Liver (tissue), 9 donors: ENCODE measurements around the gene TMEM106A. TPM values are rescaled to one million over a fixed set of nuclear protein-coding genes. Genes with fewer than 3 reads are reported as not detected.

Source experiments
- DNase-seq: peaks from one replicate; pipeline ENCODE4 v3.0.0-alpha.2; 2017; ENCODE audit warnings: low spot score
- H3K27ac ChIP-seq, 2 donors: one replicate each; pipeline ENCODE4 v1.7.0; 2013; ENCODE audit warnings: inconsistent platforms in 2 of 2, low read length in 2 of 2, control low read depth in 1 of 2, low read depth in 1 of 2, mild to moderate bottlenecking in 1 of 2
- H3K27me3 ChIP-seq, 4 donors: one replicate each; pipeline versions ENCODE4 v1.6.1 to v1.7.0; 2013; ENCODE audit warnings: low read length in 3 of 4, inconsistent platforms in 1 of 4, mild to moderate bottlenecking in 1 of 4, moderate library complexity in 1 of 4; ENCODE audit not compliant: control insufficient read depth in 4 of 4, insufficient read depth in 4 of 4
- H3K36me3 ChIP-seq, 4 donors: one replicate each; pipeline versions ENCODE4 v1.6.1 to v1.7.0; 2013; ENCODE audit warnings: low read length in 3 of 4, mild to moderate bottlenecking in 3 of 4, low read depth in 1 of 4, moderate library complexity in 1 of 4; ENCODE audit not compliant: control insufficient read depth in 4 of 4, insufficient read depth in 3 of 4
- H3K4me1 ChIP-seq, 4 donors: one replicate each; pipeline versions ENCODE4 v1.6.1 to v1.7.0; 2013; ENCODE audit warnings: low read length in 3 of 4, mild to moderate bottlenecking in 3 of 4, moderate library complexity in 1 of 4; ENCODE audit not compliant: control insufficient read depth in 4 of 4, insufficient read depth in 4 of 4
- H3K4me3 ChIP-seq, 3 donors: one replicate each; pipeline versions ENCODE4 v1.6.1 to v1.7.0; 2013; ENCODE audit warnings: low read length in 3 of 3, control low read depth in 1 of 3, low read depth in 1 of 3, mild to moderate bottlenecking in 1 of 3
- H3K9ac ChIP-seq, 2 donors: one replicate each; pipeline ENCODE4 v1.7.0; 2013; ENCODE audit warnings: low read length in 2 of 2, mild to moderate bottlenecking in 2 of 2, moderate library complexity in 2 of 2, control low read depth in 1 of 2, low read depth in 1 of 2
- H3K9me3 ChIP-seq, 4 donors: one replicate each; pipeline versions ENCODE4 v1.6.1 to v1.7.0; 2013; ENCODE audit warnings: low read length in 3 of 4; ENCODE audit not compliant: control insufficient read depth in 4 of 4
- EGR1 ChIP-seq, 2 donors: IDR thresholded peaks; 2 replicates each; pipeline ENCODE4 v1.6.1; 2016 to 2018; ENCODE audit warnings: antibody characterized with exemption in 2 of 2, low read depth in 2 of 2
- FOXA1 ChIP-seq: IDR thresholded peaks from 2 replicates; pipeline ENCODE4 v1.6.1; 2016; ENCODE audit warnings: antibody characterized with exemption
- FOXA2 ChIP-seq: IDR thresholded peaks from 2 replicates; pipeline ENCODE4 v1.6.1; 2016; ENCODE audit warnings: antibody characterized with exemption
- HNF4A ChIP-seq, 2 donors: conservative IDR thresholded peaks; 2 replicates each; pipeline ENCODE4 v1.6.1; 2016; ENCODE audit warnings: antibody characterized with exemption in 2 of 2, mild to moderate bottlenecking in 2 of 2
- HNF4G ChIP-seq: IDR thresholded peaks from 2 replicates; pipeline ENCODE4 v1.6.1; 2016; ENCODE audit warnings: antibody characterized with exemption
- JUND ChIP-seq, 2 donors: IDR thresholded peaks; 2 replicates each; pipeline ENCODE4 v1.6.1; 2016; ENCODE audit warnings: antibody characterized with exemption in 2 of 2
- NR2F2 ChIP-seq: IDR thresholded peaks from 2 replicates; pipeline ENCODE4 v1.6.1; 2016; ENCODE audit warnings: antibody characterized with exemption
- RAD21 ChIP-seq, 2 donors: IDR thresholded peaks; 2 replicates each; pipeline ENCODE4 v1.6.1; 2016; ENCODE audit warnings: antibody characterized with exemption in 2 of 2, mild to moderate bottlenecking in 2 of 2
- SP1 ChIP-seq: IDR thresholded peaks from 2 replicates; pipeline ENCODE4 v1.6.1; 2018; ENCODE audit warnings: antibody characterized with exemption, mild to moderate bottlenecking
- YY1 ChIP-seq: IDR thresholded peaks from 2 replicates; pipeline ENCODE4 v1.6.1; 2016; ENCODE audit warnings: antibody characterized with exemption, mild to moderate bottlenecking
- WGBS: extraction: QIAGEN DNeasy Blood & Tissue Kit; methylation state at CpG from one replicate; pipeline ENCODE4 v1.1.7; 2013; 5-methylcytosine and 5-hydroxymethylcytosine counted together
- polyA plus RNA-seq, 2 donors: library from polyadenylated mRNA; stranded (reverse) in 1 of 2; unstranded in 1 of 2; fragments of 200-250 nt in 1 of 2; fragments of >200 nt in 1 of 2; fragmentation: Nextera tagmentation in 1 of 2; extraction: Ambion mirVana in 1 of 2; gene quantifications; one replicate each; pipeline versions ENCODE4 v1.2.1 to v1.2.3, GENCODE V29; 2013 to 2015
- total RNA-seq, 2 donors: library from RNA; depleted of rRNA; stranded (reverse); fragments of >200 nt; gene quantifications; one replicate each; pipeline ENCODE4 v1.2.3, GENCODE V29; 2014
- TF ChIP-seq, protein P1 (sequence below): IDR thresholded peaks from 2 replicates; pipeline ENCODE4 v1.6.1; 2016; ENCODE audit warnings: antibody characterized with exemption
- TF ChIP-seq, protein P2 (sequence below): IDR thresholded peaks from 2 replicates; pipeline ENCODE4 v1.6.1; 2016; ENCODE audit warnings: antibody characterized with exemption
- TF ChIP-seq, protein P3 (sequence below): IDR thresholded peaks from 2 replicates; pipeline ENCODE4 v1.6.1; 2016; ENCODE audit warnings: antibody characterized with exemption
- TF ChIP-seq, protein P4 (sequence below): IDR thresholded peaks from 2 replicates; pipeline ENCODE4 v1.6.1; 2016; ENCODE audit warnings: antibody characterized with exemption, mild to moderate bottlenecking
- TF ChIP-seq, protein P5 (sequence below): fragments of 150-350 bp; IDR thresholded peaks from 2 replicates; pipeline ENCODE4 v1.5.1; 2017; ENCODE audit warnings: improper control_type of control experiment, low read depth, low read length; ENCODE audit not compliant: missing input control
- donor health status: healthy.
- donor health status: healthy.
- donor health status: healthy.
- donor health status: healthy.
- donor health status: healthy.

Gene TMEM106A
- total and polyA plus RNA-seq, 4 donors, result 1.3 to 3.8 (median 2.6) TPM

DNA sequence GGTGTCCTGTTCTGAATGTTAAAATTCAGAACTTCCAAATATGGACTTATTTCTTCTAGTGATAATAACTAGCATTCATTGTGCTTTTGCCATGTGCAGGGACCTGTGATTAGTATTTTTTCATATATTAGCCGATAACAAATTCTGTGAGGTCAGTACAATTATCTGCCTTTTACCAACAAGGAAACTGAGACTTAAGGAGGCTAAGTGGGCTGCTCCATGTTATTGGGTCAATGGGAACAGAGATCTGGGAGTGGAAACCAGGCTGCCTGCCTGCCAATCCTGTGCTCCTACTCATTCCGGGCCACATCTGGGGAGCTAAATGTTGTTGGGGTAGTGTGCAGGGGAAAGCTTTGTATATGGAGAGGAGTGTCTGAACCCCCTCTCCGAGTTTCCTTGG lies 3.7 kb downstream of the TMEM106A start:
- H3K9me3 ChIP-seq, result no peaks in the 10 kb centered on the region
- no peaks in the 10 kb centered on the region for H3K27me3 ChIP-seq
- H3K4me3 ChIP-seq, result no peak overlapping the region
- H3K36me3 ChIP-seq, result peaks cover 0 to 16% (median 6%) of the 10 kb centered on the region in 4 donors
- H3K9ac ChIP-seq, result no peak overlapping the region
- no peak for DNase-seq
- WGBS, result 97% methylated on average over 3 of the region's 3 CpGs
- peaks cover 17 to 44% (median 35%) of the 10 kb centered on the region in 4 donors for H3K4me1 ChIP-seq
- no peak overlapping the region for H3K27ac ChIP-seq
- no peak for TF ChIP-seq FOXA2
- no peak for TF ChIP-seq JUND (IDR thresholded peaks at IDR 0.05)
- TF ChIP-seq HNF4A (conservative IDR thresholded peaks at IDR 0.05), result no peak
- TF ChIP-seq HNF4G, result no peak
- TF ChIP-seq, protein P1, sequence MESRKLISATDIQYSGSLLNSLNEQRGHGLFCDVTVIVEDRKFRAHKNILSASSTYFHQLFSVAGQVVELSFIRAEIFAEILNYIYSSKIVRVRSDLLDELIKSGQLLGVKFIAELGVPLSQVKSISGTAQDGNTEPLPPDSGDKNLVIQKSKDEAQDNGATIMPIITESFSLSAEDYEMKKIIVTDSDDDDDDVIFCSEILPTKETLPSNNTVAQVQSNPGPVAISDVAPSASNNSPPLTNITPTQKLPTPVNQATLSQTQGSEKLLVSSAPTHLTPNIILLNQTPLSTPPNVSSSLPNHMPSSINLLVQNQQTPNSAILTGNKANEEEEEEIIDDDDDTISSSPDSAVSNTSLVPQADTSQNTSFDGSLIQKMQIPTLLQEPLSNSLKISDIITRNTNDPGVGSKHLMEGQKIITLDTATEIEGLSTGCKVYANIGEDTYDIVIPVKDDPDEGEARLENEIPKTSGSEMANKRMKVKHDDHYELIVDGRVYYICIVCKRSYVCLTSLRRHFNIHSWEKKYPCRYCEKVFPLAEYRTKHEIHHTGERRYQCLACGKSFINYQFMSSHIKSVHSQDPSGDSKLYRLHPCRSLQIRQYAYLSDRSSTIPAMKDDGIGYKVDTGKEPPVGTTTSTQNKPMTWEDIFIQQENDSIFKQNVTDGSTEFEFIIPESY, result no peak
- TF ChIP-seq EGR1 (IDR thresholded peaks at IDR 0.05; ENCODE audit: low read depth in 2 of 2), result no peak
- TF ChIP-seq, protein P2, sequence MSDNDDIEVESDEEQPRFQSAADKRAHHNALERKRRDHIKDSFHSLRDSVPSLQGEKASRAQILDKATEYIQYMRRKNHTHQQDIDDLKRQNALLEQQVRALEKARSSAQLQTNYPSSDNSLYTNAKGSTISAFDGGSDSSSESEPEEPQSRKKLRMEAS, result no peak
- TF ChIP-seq YY1, result no peak
- TF ChIP-seq FOXA1, result no peak
- TF ChIP-seq, protein P3, sequence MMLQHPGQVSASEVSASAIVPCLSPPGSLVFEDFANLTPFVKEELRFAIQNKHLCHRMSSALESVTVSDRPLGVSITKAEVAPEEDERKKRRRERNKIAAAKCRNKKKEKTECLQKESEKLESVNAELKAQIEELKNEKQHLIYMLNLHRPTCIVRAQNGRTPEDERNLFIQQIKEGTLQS, result no peak
- no peak for TF ChIP-seq RAD21 (IDR thresholded peaks at IDR 0.05)
- TF ChIP-seq, protein P4, sequence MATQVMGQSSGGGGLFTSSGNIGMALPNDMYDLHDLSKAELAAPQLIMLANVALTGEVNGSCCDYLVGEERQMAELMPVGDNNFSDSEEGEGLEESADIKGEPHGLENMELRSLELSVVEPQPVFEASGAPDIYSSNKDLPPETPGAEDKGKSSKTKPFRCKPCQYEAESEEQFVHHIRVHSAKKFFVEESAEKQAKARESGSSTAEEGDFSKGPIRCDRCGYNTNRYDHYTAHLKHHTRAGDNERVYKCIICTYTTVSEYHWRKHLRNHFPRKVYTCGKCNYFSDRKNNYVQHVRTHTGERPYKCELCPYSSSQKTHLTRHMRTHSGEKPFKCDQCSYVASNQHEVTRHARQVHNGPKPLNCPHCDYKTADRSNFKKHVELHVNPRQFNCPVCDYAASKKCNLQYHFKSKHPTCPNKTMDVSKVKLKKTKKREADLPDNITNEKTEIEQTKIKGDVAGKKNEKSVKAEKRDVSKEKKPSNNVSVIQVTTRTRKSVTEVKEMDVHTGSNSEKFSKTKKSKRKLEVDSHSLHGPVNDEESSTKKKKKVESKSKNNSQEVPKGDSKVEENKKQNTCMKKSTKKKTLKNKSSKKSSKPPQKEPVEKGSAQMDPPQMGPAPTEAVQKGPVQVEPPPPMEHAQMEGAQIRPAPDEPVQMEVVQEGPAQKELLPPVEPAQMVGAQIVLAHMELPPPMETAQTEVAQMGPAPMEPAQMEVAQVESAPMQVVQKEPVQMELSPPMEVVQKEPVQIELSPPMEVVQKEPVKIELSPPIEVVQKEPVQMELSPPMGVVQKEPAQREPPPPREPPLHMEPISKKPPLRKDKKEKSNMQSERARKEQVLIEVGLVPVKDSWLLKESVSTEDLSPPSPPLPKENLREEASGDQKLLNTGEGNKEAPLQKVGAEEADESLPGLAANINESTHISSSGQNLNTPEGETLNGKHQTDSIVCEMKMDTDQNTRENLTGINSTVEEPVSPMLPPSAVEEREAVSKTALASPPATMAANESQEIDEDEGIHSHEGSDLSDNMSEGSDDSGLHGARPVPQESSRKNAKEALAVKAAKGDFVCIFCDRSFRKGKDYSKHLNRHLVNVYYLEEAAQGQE, result no peak
- TF ChIP-seq SP1, result no peak
- TF ChIP-seq, protein P5, sequence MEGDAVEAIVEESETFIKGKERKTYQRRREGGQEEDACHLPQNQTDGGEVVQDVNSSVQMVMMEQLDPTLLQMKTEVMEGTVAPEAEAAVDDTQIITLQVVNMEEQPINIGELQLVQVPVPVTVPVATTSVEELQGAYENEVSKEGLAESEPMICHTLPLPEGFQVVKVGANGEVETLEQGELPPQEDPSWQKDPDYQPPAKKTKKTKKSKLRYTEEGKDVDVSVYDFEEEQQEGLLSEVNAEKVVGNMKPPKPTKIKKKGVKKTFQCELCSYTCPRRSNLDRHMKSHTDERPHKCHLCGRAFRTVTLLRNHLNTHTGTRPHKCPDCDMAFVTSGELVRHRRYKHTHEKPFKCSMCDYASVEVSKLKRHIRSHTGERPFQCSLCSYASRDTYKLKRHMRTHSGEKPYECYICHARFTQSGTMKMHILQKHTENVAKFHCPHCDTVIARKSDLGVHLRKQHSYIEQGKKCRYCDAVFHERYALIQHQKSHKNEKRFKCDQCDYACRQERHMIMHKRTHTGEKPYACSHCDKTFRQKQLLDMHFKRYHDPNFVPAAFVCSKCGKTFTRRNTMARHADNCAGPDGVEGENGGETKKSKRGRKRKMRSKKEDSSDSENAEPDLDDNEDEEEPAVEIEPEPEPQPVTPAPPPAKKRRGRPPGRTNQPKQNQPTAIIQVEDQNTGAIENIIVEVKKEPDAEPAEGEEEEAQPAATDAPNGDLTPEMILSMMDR, result no peak
- no peak for TF ChIP-seq NR2F2

DNA sequence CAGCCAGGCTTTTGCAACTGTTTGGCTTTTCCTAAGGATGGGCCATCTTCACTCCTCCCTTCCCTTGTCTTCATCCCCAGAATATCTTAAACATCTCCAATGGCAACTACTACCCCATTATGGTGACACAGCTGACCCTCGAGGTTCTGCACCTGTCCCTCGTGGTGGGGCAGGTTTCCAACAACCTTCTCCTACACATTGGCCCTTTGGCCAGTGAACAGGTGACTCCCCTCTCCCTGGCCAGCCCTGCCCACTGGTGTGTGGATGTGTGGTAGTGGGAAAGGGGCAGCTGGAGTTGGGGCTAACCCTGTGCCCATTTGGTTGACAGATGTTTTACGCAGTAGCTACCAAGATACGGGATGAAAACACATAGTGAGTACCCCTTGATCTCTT lies 4.7 kb downstream of the TMEM106A start:
- H3K36me3 ChIP-seq, result peaks cover 0 to 14% (median 4%) of the 10 kb centered on the region in 4 donors
- no peak overlapping the region for H3K4me3 ChIP-seq
- no peak overlapping the region for H3K27ac ChIP-seq
- WGBS, result 85% methylated on average over 4 of the region's 4 CpGs
- DNase-seq, result no peak
- no peaks in the 10 kb centered on the region for H3K9me3 ChIP-seq
- no peaks in the 10 kb centered on the region for H3K27me3 ChIP-seq
- H3K4me1 ChIP-seq, result peaks cover 17 to 38% (median 30%) of the 10 kb centered on the region in 4 donors
- H3K9ac ChIP-seq, result no peak overlapping the region
- no peak for TF ChIP-seq HNF4A (conservative IDR thresholded peaks at IDR 0.05)
- no peak for TF ChIP-seq JUND (IDR thresholded peaks at IDR 0.05)
- no peak for TF ChIP-seq FOXA2
- TF ChIP-seq HNF4G, result no peak
- TF ChIP-seq, protein P5, result no peak
- TF ChIP-seq, protein P1, result no peak
- no peak for TF ChIP-seq FOXA1
- TF ChIP-seq, protein P2, result no peak
- TF ChIP-seq, protein P3, result no peak
- no peak for TF ChIP-seq EGR1 (IDR thresholded peaks at IDR 0.05; ENCODE audit: low read depth in 2 of 2)
